ENCODE measurements around the gene PIK3AP1. TPM values are rescaled to one million over a fixed set of nuclear protein-coding genes. Genes with fewer than 3 reads are reported as not detected.
A peak's percentile ranks its signal among the peaks of the same experiment; 100 is the strongest.

The PIK3AP1 gene
- total and polyA plus RNA-seq, 7 donors = 6.1 to 22.0 (median 10.0) TPM

- Histone ChIP-seq H3K9me3 (no peaks in the 10 kb centered on the region), H3K4me3 (no peak overlapping the region), H3K4me1 (no peaks in the 10 kb centered on the region), H3K27me3 (no peaks in the 10 kb centered on the region), H3K27ac (peak overlapping the region in 1 of 4 donors; percentile 43), H3K36me3 (no peaks in the 10 kb centered on the region)
- intact Hi-C loops (cut with DNase I) = no loop called here
- no peak for DNase-seq
- WGBS, 2 donors = 57 to 77% methylated on average over 4 of the region's 4 CpGs
- TF ChIP-seq POLR2AphosphoS5 (IDR thresholded peaks at IDR 0.05) (no peak), EP300 (IDR thresholded peaks at IDR 0.05) (no peak), CTCF (IDR thresholded peaks at IDR 0.05) (no peak), POLR2A (IDR thresholded peaks at IDR 0.05) (no peak)
Measured at GRCh38 chr10:96646301-96646700, 74.0 kb downstream of the PIK3AP1 start.

- H3K4me1 ChIP-seq = no peaks in the 10 kb centered on the region
- H3K27ac ChIP-seq = peak overlapping the region in 1 of 4 donors; percentile 43
- no peaks in the 10 kb centered on the region for H3K27me3 ChIP-seq
- no peak for DNase-seq
- no peaks in the 10 kb centered on the region for H3K9me3 ChIP-seq
- no peak overlapping the region for H3K4me3 ChIP-seq
- 72 to 91% methylated on average over 13 of the region's 13 CpGs for WGBS, 2 donors
- H3K36me3 ChIP-seq = no peaks in the 10 kb centered on the region
- intact Hi-C loops (cut with DNase I) = no loop called here
- TF ChIP-seq POLR2AphosphoS5 (IDR thresholded peaks at IDR 0.05) = no peak
- no peak for TF ChIP-seq EP300 (IDR thresholded peaks at IDR 0.05)
- TF ChIP-seq POLR2A (IDR thresholded peaks at IDR 0.05) = no peak
- no peak for TF ChIP-seq CTCF (IDR thresholded peaks at IDR 0.05)
Measured at GRCh38 chr10:96645191-96645721, 75.1 kb downstream of the PIK3AP1 start.

- intact Hi-C loops (cut with DNase I) = no loop called here
- no peak overlapping the region for H3K27ac ChIP-seq
- H3K9me3 ChIP-seq = no peaks in the 10 kb centered on the region
- no peak overlapping the region for H3K4me3 ChIP-seq
- WGBS, 2 donors = 85 to 92% methylated on average over 9 of the region's 9 CpGs
- H3K4me1 ChIP-seq = no peaks in the 10 kb centered on the region
- H3K36me3 ChIP-seq = no peaks in the 10 kb centered on the region
- no peak for DNase-seq
- no peaks in the 10 kb centered on the region for H3K27me3 ChIP-seq
- TF ChIP-seq CTCF (IDR thresholded peaks at IDR 0.05) (no peak), POLR2AphosphoS5 (IDR thresholded peaks at IDR 0.05) (no peak), EP300 (IDR thresholded peaks at IDR 0.05) (no peak), POLR2A (IDR thresholded peaks at IDR 0.05) (no peak)
Measured at GRCh38 chr10:96643920-96644319, 76.4 kb downstream of the PIK3AP1 start.

- intact Hi-C loops (cut with DNase I) = no loop called here
- Histone ChIP-seq H3K9me3 (no peaks in the 10 kb centered on the region), H3K36me3 (no peaks in the 10 kb centered on the region), H3K4me1 (no peaks in the 10 kb centered on the region), H3K27me3 (no peaks in the 10 kb centered on the region), H3K4me3 (no peak overlapping the region), H3K27ac (no peak overlapping the region)
- WGBS, 2 donors = 44% methylated on average over 4 of the region's 4 CpGs
- DNase-seq = peak; percentile 70
- TF ChIP-seq CTCF (IDR thresholded peaks at IDR 0.05) (peak in 2 of 4 experiments; percentile 11 to 23), POLR2AphosphoS5 (IDR thresholded peaks at IDR 0.05) (no peak)
Measured at GRCh38 chr10:96642973-96643372, 77.3 kb downstream of the PIK3AP1 start.

GRCh38 chr10:96642530-96642929 is 77.8 kb downstream of the PIK3AP1 start:
- WGBS, 2 donors = 42 to 82% methylated on average over 3 of the region's 3 CpGs
- TF ChIP-seq POLR2A (IDR thresholded peaks at IDR 0.05) = no peak
- no peak for TF ChIP-seq EP300 (IDR thresholded peaks at IDR 0.05)
- no peaks in the 10 kb centered on the region for H3K27me3 ChIP-seq
- no peak overlapping the region for H3K4me3 ChIP-seq
- intact Hi-C loops (cut with DNase I) = no loop called here
- H3K9me3 ChIP-seq = no peaks in the 10 kb centered on the region
- no peaks in the 10 kb centered on the region for H3K36me3 ChIP-seq
- DNase-seq = no peak
- H3K27ac ChIP-seq = no peak overlapping the region
- no peaks in the 10 kb centered on the region for H3K4me1 ChIP-seq
